ENCODE data around the gene CHID1. TPM values are rescaled to one million over a fixed set of nuclear protein-coding genes. Genes with fewer than 3 reads are reported as not detected.
A peak's percentile ranks its signal among the peaks of the same experiment; 100 is the strongest.

CHID1 gene
- total and polyA plus RNA-seq, 2 of the 4 experiments (the other 2 are of a cell fraction) = 34.2 to 121 TPM

- in situ Hi-C loops (cut with MboI; ENCODE audit: low sequenced_read_pairs) = no loop called here
- Histone ChIP-seq H3K9ac (ENCODE audit: low read depth, low read length) (peak overlapping the region; percentile 94), H2AFZ (replicated peaks; ENCODE audit: low read length, poor library complexity) (peak overlapping the region; percentile 75), H3K27ac (ENCODE audit: insufficient read depth, low read length) (peak overlapping the region; percentile 93), H2BK15ac (ENCODE audit: low read depth, low read length) (peak overlapping the region; percentile 34; the same call in 1 of the 3 replicates), H2BK120ac (ENCODE audit: low read depth, low read length) (peak overlapping the region; percentile 51; the same call in 1 of the 2 replicates), H3K56ac (ENCODE audit: extremely low read depth, insufficient read depth, low read length) (peak overlapping the region; percentile 78), H2AK5ac (ENCODE audit: low read depth, low read length) (peak overlapping the region; percentile 94), H3K18ac (ENCODE audit: low read depth, low read length) (peak overlapping the region; percentile 43), H3K14ac (replicated peaks; ENCODE audit: low read depth, low read length) (peak overlapping the region; percentile 99), H4K5ac (ENCODE audit: low read depth, low read length) (no peak overlapping the region; the same call in 1 of the 2 replicates), H4K20me1 (ENCODE audit: insufficient read depth, low read length) (peaks cover 62% of the 10 kb centered on the region), H3K27me3 (ENCODE audit: control insufficient read depth, insufficient read depth, low read length) (no peaks in the 10 kb centered on the region), H3K23ac (ENCODE audit: low read depth, low read length) (peak overlapping the region; percentile 96), H2BK5ac (ENCODE audit: low read depth, low read length, poor library complexity, severe bottlenecking) (peak overlapping the region; percentile 93), H3K4me2 (ENCODE audit: low read depth, low read length) (peak overlapping the region; percentile 80), H4K8ac (ENCODE audit: low read depth in 2 of 2, low read length in 2 of 2) (peak overlapping the region in 1 of 2 experiments; percentile 14; a peak in 2 of 4 replicates), H4K91ac (ENCODE audit: insufficient read depth, low read depth, low read length) (peak overlapping the region; percentile 77), H3K79me1 (ENCODE audit: low read depth in 1 of 2, low read length in 2 of 2) (peaks cover 15 to 54% of the 10 kb centered on the region in 2 experiments), H3K9me3 (ENCODE audit: control insufficient read depth, insufficient read depth, low read length) (no peaks in the 10 kb centered on the region), H2AK9ac (replicated peaks; ENCODE audit: low read depth, low read length, poor library complexity) (peak overlapping the region; percentile 100), H3K4me3 (ENCODE audit: insufficient read depth, low read depth, low read length) (peak overlapping the region; percentile 84), H3K36me3 (ENCODE audit: control insufficient read depth, insufficient read depth, low read length) (peaks cover 21% of the 10 kb centered on the region), H2BK20ac (ENCODE audit: low read depth, low read length) (no peak overlapping the region), H3K4ac (ENCODE audit: low read depth, low read length) (peak overlapping the region; percentile 98), H3K4me1 (ENCODE audit: control insufficient read depth, insufficient read depth, low read length) (peaks cover 38% of the 10 kb centered on the region), H3K9me1 (ENCODE audit: insufficient read depth, low read length) (peaks cover 21% of the 10 kb centered on the region)
- intact Hi-C loops (cut with micrococcal nuclease) = no loop called here
- dilution Hi-C loops (cut with HindIII; ENCODE audit: low sequenced_read_pairs, unreplicated experiment) = no loop called here
- ChIA-PET POLR2A (ENCODE audit: unreplicated experiment) (interaction anchor here (1.3 to 1.4 kb wide), 2 partner anchors 10 to 14 kb away, joined by 3 to 6 read pairs; partner anchors contain the start of genes PNPLA2 and TSPAN4), CTCF (interaction anchor here (0.8 kb wide), 1 partner anchor 50 kb away, joined by 3 read pairs; no protein-coding TSS in a partner anchor)
- ATAC-seq (ENCODE audit: low read depth) (peak; percentile 6), DNase-seq (no peak)
- no TSS peak for BruUV-seq (replicated peaks)
- 1% methylated on average over 14 of the region's 55 CpGs; no CpG with 5 or more reads in 1 of the 2 experiments for WGBS, 2 experiments (ENCODE audit: extremely low coverage in 2 of 2, insufficient read length in 1 of 2)
- TF ChIP-seq CTCF (conservative IDR thresholded peaks at IDR 0.05; ENCODE audit: low read depth, low read length) (no peak), POLR2A (IDR thresholded peaks at IDR 0.05; ENCODE audit: low read depth, low read length) (peak; percentile 73), MAFK (IDR thresholded peaks at IDR 0.05; ENCODE audit: low read depth, low read length) (no peak), NFE2L2 (IDR thresholded peaks at IDR 0.05; ENCODE audit: low read depth, low read length) (no peak), RCOR1 (IDR thresholded peaks at IDR 0.05; ENCODE audit: insufficient replicate concordance, low read length) (no peak), MXI1 (IDR thresholded peaks at IDR 0.05; ENCODE audit: borderline replicate concordance, low read depth, low read length) (no peak; the same call in 1 of the 2 replicates), CEBPB (IDR thresholded peaks at IDR 0.05; ENCODE audit: low read depth, low read length) (no peak), USF2 (IDR thresholded peaks at IDR 0.05; ENCODE audit: low read depth, low read length) (no peak), RAD21 (IDR thresholded peaks at IDR 0.05; ENCODE audit: low read length) (no peak), SMC3 (IDR thresholded peaks at IDR 0.05; ENCODE audit: low read depth, low read length) (no peak), RFX5 (IDR thresholded peaks at IDR 0.05; ENCODE audit: low read depth, low read length) (no peak), BHLHE40 (IDR thresholded peaks at IDR 0.05; ENCODE audit: low read depth, low read length) (0 out of 2 replicates have a peak, but pooled peaks have one; percentile 5), MAZ (IDR thresholded peaks at IDR 0.05; ENCODE audit: borderline replicate concordance, low read depth, low read length) (peak; percentile 72; the same call in 1 of the 2 replicates), CHD1 (IDR thresholded peaks at IDR 0.05; ENCODE audit: low read depth, low read length) (0 out of 2 replicates have a peak, but pooled peaks have one; percentile 69)
Measured at GRCh38 chr11:833114-833791, 77.4 kb downstream of the CHID1 start.
